ENCODE data around the gene IDE.
A peak's percentile ranks its signal among the peaks of the same experiment; 100 is the strongest.
"Not testable (repeated sequence)": the region's sequence is repeated elsewhere in the genome, so short reads cannot be mapped to it uniquely, and the experiment has no call there.

IDE gene

GRCh38 chr10:92573798-92574547 is at the start of gene IDE:
Gene IDE, minus strand, starts transcription at chr10:92574093. Its CDS starts 74 bp downstream, at chr10:92574019.
- DNase-seq: peak; percentile 84 to 85

GRCh38 chr10:92619368-92619767 is 45.5 kb upstream of the IDE start:
- no peak for DNase-seq

- DNase-seq: no peak
Measured at GRCh38 chr10:92615515-92615914, 41.6 kb upstream of the IDE start.

GRCh38 chr10:92604841-92605240 is 30.9 kb upstream of the IDE start:
- DNase-seq: no peak

DNA sequence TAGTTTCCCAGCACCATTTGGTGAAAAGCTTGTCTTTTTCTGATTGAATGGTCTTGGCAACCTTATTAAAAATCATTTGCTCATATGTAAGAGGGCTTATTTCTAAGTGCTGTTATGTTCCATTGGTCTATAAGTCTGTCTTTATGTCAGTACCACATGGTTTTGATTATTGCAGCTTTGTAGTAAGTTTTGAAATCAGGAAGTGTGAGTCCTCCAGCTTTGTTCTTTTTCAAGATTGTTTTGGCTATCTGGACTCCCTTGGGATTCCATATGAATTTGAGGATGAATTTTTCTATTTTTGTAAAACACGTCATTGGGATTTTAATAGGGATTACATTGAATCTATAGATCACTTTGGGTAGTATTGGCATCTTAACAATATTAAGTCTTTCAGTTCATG is 24.4 kb upstream of the IDE start:
- no peak for DNase-seq

- no peak for DNase-seq
Measured at GRCh38 chr10:92595505-92595904, 21.6 kb upstream of the IDE start.

DNA sequence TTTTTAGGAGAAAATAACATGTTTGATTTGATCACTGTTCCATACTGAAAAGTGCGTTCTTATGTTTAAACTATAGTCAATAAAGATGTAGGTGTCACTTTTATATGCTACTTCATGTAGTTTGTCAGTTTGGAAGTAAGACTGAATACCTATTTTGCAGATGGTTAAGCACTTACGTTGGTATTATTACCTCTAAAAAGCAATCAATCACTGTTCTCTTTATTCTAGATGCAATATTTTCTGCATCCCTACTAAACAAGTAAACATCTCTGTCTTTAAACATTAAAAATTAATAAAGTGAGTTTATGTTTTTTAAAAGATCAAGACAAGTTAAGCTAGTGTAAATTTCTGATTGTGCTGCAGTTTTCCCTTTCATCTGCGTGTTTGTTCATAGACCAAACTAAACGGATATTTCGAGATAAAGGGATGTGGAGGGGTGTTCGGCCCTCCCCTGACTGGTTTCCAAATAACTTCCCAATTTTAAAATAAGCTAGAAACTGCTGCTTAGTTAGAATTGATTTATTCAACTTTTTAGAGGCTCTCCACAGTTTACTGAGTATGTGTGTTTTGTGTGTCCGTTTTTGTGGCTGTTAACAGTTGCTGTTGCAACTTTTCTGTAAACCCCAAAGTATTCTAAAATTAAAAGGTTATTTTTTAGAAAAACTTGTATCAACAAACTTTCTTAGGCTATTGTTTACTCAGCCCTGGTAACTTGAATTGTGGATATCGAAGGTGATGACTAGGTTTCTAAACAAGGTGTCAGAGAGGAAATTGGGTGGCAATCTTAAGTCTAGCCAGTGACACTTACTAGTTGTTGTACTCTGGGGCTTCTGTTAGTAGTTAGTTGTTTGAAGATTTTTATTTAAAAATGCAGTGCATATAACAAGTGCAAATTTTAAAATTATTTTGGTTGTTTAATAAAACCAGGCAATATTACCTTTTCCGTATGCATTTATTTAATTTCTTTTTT is 20.0 kb upstream of the IDE start:
- peak in 1 of 2 donors; percentile 41 for DNase-seq

DNA sequence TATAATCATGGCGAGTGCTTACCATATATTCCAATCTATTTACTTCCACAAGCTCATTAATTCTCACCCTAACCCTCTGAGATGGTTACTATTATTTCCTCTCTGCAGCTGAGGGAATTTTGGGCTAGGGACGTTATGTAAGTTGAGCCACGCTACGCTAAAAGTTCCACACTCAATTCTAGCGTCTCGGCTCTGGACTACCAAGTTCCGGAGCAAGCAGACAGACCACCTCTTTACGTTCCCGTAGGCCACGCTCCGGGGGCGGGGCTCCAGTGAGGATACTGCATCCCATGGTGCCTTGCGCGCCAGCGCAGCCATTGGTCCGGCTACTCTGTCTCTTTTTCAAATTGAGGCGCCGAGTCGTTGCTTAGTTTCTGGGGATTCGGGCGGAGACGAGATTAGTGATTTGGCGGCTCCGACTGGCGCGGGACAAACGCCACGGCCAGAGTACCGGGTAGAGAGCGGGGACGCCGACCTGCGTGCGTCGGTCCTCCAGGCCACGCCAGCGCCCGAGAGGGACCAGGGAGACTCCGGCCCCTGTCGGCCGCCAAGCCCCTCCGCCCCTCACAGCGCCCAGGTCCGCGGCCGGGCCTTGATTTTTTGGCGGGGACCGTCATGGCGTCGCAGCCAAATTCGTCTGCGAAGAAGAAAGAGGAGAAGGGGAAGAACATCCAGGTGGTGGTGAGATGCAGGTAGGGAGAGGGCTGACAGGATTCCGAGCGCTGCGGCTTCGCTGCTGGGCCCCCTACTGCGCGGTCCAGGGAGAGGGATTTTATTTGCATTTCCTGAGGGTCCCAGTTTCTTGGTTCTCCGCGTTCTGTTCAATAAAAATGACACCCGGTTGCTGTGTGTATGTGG is 19.1 kb upstream of the IDE start, which contains the start of gene KIF11:
KIF11 (plus strand) TSS at position 370 of the 858 bp plus-strand sequence; CDS start at position 616, 246 bp downstream.
- DNase-seq: peak; percentile 95 to 96

- DNase-seq: peak; percentile 92 to 93
Measured at GRCh38 chr10:92591550-92592022, 17.7 kb upstream of the IDE start.

DNA sequence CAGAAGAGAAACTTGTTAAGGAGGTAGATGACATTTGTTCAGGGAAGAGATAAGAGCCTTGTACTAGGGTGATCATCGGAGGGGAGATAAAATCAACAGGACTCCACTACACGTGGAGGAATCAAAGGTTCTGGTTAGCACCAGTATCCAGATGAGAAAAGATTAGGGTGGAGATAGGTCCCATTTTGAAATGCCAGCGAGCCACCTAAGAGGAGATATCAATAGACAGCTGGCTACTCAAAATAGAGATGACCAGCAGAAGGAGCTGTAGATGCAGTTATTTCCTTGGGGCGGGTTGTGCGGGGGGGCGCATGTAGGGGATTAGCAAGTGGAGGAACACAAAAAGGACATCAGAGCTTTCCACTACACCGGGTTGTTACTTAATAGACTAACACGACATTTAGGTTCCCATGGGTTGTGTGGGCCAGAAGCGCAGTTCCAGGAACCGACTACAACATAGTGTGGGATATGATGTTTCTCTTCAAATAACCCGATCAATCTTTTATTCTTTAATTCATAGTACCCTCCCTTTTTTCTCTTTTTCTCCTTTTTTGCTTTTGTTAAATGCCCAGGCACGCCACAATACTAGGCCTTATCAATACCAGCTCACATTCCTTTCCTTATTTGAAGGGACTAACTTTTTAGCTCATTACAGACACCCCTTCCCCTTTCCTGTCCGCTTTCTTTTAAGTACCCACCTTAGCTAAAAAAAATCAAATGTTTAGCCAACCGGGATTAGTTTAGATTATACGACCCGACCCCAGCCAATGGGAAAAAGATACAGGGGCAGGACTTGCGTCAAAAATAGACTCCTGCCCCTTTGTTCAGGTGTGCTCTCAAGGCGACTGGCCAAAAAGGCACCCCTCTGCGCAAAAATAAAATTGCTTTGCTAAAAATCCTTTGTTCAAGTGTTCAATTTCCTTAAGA is 17.0 kb upstream of the IDE start:
- DNase-seq: peak; percentile 19 to 34

DNA sequence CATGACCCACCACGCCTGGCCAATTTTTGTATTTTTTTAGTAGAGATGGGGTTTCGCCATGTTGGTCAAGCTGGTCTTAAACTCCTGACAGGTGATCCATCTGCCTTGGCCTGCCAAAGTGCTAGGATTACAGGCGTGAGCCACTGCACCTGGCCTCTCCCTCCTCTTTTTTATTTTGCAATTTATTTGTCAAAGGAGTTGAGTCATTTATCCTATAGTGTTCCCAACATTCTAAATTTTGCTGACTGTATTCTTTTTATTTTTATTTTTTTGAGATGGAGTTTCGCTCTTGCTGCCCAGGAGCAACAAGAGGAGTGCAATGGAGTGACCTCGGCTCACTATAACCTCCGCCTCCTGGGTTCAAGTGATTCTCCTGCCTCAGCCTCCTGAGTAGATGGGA is 8.5 kb upstream of the IDE start:
- DNase-seq: not testable (repeated sequence)

GRCh38 chr10:92575961-92576360 is 2.1 kb upstream of the IDE start:
- no peak for DNase-seq

- peak in 1 of 2 donors; percentile 37 for DNase-seq
Measured at GRCh38 chr10:92574548-92575261, 812 bp upstream of the IDE start.

- peak; percentile 12 to 32 for DNase-seq
Measured at GRCh38 chr10:92573091-92573797, 649 bp downstream of the IDE start.

DNA sequence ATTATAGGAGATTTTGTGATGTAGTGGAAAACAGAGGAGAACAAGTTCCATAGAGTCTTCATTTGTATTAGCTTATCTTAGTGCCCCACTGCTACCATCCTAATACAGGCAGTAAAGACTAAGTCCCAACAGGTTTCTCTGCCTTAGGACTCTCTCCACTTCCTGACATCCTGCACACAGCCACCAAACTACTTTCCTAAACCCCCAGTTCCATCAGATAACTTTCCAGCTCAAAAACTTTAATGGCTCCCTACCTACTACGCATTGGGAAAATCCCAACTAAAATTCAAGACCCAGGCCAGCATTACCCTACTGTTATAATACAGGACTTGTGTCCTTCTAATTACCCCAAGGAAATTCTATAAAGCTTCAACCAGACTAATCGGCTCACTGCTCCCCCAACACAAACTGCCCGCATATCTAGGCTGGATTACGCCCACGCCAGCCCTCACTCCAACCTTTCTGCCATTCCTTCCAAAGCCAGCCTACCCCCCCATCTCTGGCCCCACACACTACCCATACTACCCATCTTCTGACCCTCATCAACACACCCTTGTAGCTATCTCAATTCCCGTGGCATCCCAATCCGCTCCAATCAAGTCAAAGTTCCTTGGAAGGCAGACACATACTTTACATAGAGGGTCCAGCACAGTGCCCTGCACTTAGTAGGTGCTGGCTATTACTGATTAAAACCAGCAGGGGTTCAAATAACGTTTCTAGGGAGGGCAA is 1.4 kb downstream of the IDE start:
- DNase-seq: no peak

DNA sequence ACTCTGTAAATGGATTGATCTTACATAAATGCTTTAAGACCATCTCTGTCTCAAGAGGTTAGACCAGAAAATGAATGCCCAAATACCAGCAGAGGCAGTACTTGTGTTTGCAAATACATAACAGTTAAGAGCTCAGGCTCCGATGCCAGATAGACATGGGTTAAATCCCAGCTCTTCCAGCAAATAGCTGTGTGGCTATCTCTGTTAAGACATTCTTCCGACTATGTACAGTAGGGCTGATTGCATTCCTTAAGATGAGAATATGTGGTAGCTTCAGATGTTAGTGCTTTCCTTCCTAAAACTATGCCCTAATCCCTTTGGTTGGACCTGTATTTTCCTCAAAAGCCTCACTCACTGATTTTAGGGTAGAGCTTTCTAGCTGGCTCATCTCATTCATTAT is 2.2 kb downstream of the IDE start:
- no peak for DNase-seq

- DNase-seq: not testable (repeated sequence)
Measured at GRCh38 chr10:92569663-92570062, 4.2 kb downstream of the IDE start.

GRCh38 chr10:92569071-92569470 is 4.8 kb downstream of the IDE start:
- DNase-seq: no peak

- DNase-seq: no peak
Measured at GRCh38 chr10:92567952-92568600, 5.8 kb downstream of the IDE start.
